NT2/D1 (cell line): ENCODE results near the gene TSC1.

Experiments used
- YY1 ChIP-seq: IDR thresholded peaks from 2 replicates; pipeline ENCODE4 v1.6.1; 2011; ENCODE audit not compliant: insufficient read length, insufficient read depth
- ZNF274 ChIP-seq: IDR thresholded peaks from 2 replicates; pipeline ENCODE4 v1.6.1; 2011; ENCODE audit warnings: mild to moderate bottlenecking, low read depth, low read length

DNA sequence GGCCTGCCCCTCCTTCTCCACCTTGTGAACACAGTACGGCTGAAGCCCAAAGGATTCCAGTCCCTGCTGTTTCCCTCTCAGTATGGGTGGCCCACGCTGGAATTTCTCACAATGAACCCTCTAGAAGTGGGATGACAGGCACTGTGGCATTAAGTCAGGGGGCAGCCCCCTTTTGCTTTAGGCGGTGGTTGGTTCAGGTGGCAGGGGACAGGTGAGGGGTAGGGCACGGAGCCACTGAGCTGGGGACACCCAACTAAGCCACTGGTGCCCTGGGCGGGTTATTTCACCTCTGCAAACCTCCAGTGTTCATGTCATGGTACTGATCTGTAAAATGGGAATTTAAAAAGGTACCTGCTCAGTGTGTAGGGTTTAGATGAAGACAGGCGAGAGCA, 58.1 kb downstream of the TSC1 start:
- TF ChIP-seq ZNF274 (no peak), YY1 (no peak)
